PC-3 (cell line): Measurements from ENCODE around the gene ECSIT. TPM values are rescaled to one million over a fixed set of nuclear protein-coding genes. Genes with fewer than 3 reads are reported as not detected.
"Not testable (repeated sequence)": the region's sequence is repeated elsewhere in the genome, so short reads cannot be mapped to it uniquely, and the experiment has no call there.

Experiments
- ATAC-seq: fragments of 200-7000 bp; cut with Tn5 transposase; 2 replicates; pipeline ENCODE4 v1.9.1; 2020; ENCODE audit warnings: mild to moderate bottlenecking, moderate library complexity
- BruUV-seq: library from RNA; stranded (reverse); fragments of 400-500 nt; replicated peaks from 2 replicates; lab custom pipeline; 2021; lab: Mats Ljungman, UMichigan
- CTCF ChIA-PET: fragments of 300-600 bp; sonication (Branson Sonifier 250); formaldehyde crosslinking; loops from one replicate; lab custom pipeline; 2022; ENCODE audit warnings: antibody characterized with exemption; lab: Charles Lee
- POLR2A ChIA-PET: fragments of 300-600 bp; sonication (Branson Sonifier 250); formaldehyde crosslinking; loops from one replicate; lab custom pipeline; 2022; ENCODE audit warnings: antibody characterized with exemption; ENCODE audit not compliant: unreplicated experiment; lab: Charles Lee
- DNase-seq: peaks from one replicate; pipeline ENCODE4 v3.0.0-alpha.2; 2015
- H2AFZ ChIP-seq: fragments of 300-600 bp; sonication (generic); 2 replicates; pipeline ENCODE4 v1.6.0; 2016; ENCODE audit warnings: antibody characterized with exemption, low read length
- H3F3A ChIP-seq: fragments of 300-600 bp; sonication (generic); one replicate; pipeline ENCODE4 v1.6.0; 2017; ENCODE audit warnings: antibody characterized with exemption, low read length, control low read depth, mild to moderate bottlenecking; ENCODE audit not compliant: unreplicated experiment
- H3K27ac ChIP-seq: fragments of 300-600 bp; sonication (generic); 2 replicates; pipeline ENCODE4 v1.5.1; 2016; ENCODE audit warnings: mild to moderate bottlenecking, low read length
- H3K27me3 ChIP-seq: fragments of 300-600 bp; sonication (generic); 2 replicates; pipeline ENCODE4 v1.6.1; 2016; ENCODE audit warnings: low read length, mixed read lengths
- H3K36me3 ChIP-seq: fragments of 300-600 bp; sonication (generic); 2 replicates; pipeline ENCODE4 v1.6.1; 2016; ENCODE audit warnings: low read depth, mixed run types, low read length, mixed read lengths
- H3K4me1 ChIP-seq: fragments of 300-600 bp; sonication (generic); 2 replicates; pipeline ENCODE4 v1.5.1; 2016; ENCODE audit warnings: low read length; ENCODE audit not compliant: insufficient read depth
- H3K4me2 ChIP-seq: fragments of 300-600 bp; sonication (generic); 2 replicates; pipeline ENCODE4 v1.6.0; 2016; ENCODE audit warnings: low read length
- H3K4me3 ChIP-seq: fragments of 300-600 bp; sonication (generic); 2 replicates; pipeline ENCODE4 v1.5.1; 2016; ENCODE audit warnings: mild to moderate bottlenecking, low read length, mixed read lengths
- H3K79me2 ChIP-seq: fragments of 300-600 bp; sonication (generic); 2 replicates; pipeline ENCODE4 v1.6.1; 2017; ENCODE audit warnings: low read length, mixed read lengths
- H3K9ac ChIP-seq: fragments of 300-600 bp; sonication (generic); 2 replicates; pipeline ENCODE4 v1.6.0; 2016; ENCODE audit warnings: mild to moderate bottlenecking, low read length
- H3K9me2 ChIP-seq: fragments of 300-600 bp; sonication (generic); replicated peaks from 2 replicates; pipeline ENCODE4 v1.6.1; 2016; ENCODE audit warnings: mixed run types, low read length, mixed read lengths
- H3K9me3 ChIP-seq: fragments of 300-600 bp; sonication (generic); 2 replicates; pipeline ENCODE4 v1.6.1; 2016; ENCODE audit warnings: low read length, mixed read lengths
- H4K20me1 ChIP-seq: fragments of 300-600 bp; sonication (generic); 2 replicates; pipeline ENCODE4 v1.6.1; 2016; ENCODE audit warnings: low read length, mixed read lengths
- EZH2 ChIP-seq: fragments of 300-600 bp; sonication (generic); IDR thresholded peaks from one replicate; pipeline ENCODE4 v1.6.1; 2017; ENCODE audit warnings: antibody characterized with exemption, mild to moderate bottlenecking, low read length; ENCODE audit not compliant: unreplicated experiment
- EZH2phosphoT487 ChIP-seq: fragments of 300-600 bp; sonication (generic); IDR thresholded peaks from 2 replicates; pipeline ENCODE4 v1.6.1; 2018; ENCODE audit warnings: mild to moderate bottlenecking, antibody characterized with exemption, low read length, borderline replicate concordance
- intact Hi-C: fragments of 100-400 bp; cut with micrococcal nuclease; formaldehyde crosslinking; loops from 2 replicates; pipeline ENCODE4 v1.9.0; 2023
- total RNA-seq: library from RNA; depleted of rRNA; stranded (reverse); fragments of >200 nt; gene quantifications from 2 replicates; pipeline ENCODE4 v1.2.3, GENCODE V29; 2014
- TF ChIP-seq, protein P1 (sequence below): fragments of 300-600 bp; sonication (generic); conservative IDR thresholded peaks from 2 replicates; pipeline ENCODE4 v1.5.1; 2017; ENCODE audit warnings: antibody characterized with exemption, low read depth, mild to moderate bottlenecking, low read length

ECSIT gene
- total RNA-seq, 1 experiment from 2014 or later, result 126 TPM

DNA sequence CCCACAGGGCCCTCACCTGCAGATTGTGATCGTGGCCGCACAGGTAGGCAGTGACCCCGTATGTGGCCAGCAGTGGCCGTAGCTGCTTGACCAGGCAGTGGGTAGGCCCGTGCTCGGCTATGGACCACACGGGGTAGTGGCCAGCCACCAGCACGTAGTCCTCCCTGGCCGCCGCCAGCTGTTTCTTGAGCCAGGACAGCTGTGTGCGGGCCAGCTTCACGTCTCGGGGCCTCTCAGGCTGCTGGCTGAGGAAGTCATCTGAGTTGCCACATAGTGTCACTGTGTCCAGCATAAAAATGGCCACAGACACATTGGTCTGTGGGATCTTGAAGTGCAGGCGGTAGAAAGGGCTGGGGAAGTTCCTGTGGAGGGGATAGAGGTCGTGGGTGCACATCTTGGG, 47.3 kb upstream of the ECSIT start:
- intact Hi-C loops, result no loop called here
- no peaks in the 10 kb centered on the region for H3K27me3 ChIP-seq

DNA sequence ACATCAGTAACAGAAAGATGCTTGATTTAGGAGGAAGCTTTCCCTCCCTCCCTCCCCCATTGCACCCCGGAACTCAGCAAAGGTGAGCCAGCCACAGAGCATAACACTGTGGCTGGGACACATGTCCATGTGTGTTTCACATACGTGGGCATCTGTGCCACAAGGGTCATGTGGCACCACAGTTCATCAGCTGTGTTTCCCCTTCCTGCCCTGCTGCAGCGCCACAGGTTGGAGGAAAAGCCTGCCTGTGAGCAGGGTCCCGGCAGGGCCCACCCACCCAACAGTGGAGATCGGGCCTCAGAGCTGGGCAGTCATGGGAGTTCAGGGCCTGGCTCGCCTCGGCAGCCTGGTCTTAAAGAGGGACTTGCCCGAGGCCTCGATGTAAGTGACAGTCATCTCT, 45.8 kb upstream of the ECSIT start:
- TF ChIP-seq EZH2phosphoT487 (no peak), EZH2 (no peak)
- TF ChIP-seq, protein P1, sequence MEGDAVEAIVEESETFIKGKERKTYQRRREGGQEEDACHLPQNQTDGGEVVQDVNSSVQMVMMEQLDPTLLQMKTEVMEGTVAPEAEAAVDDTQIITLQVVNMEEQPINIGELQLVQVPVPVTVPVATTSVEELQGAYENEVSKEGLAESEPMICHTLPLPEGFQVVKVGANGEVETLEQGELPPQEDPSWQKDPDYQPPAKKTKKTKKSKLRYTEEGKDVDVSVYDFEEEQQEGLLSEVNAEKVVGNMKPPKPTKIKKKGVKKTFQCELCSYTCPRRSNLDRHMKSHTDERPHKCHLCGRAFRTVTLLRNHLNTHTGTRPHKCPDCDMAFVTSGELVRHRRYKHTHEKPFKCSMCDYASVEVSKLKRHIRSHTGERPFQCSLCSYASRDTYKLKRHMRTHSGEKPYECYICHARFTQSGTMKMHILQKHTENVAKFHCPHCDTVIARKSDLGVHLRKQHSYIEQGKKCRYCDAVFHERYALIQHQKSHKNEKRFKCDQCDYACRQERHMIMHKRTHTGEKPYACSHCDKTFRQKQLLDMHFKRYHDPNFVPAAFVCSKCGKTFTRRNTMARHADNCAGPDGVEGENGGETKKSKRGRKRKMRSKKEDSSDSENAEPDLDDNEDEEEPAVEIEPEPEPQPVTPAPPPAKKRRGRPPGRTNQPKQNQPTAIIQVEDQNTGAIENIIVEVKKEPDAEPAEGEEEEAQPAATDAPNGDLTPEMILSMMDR, result no peak
- no peaks in the 10 kb centered on the region for H4K20me1 ChIP-seq
- H3K9me3 ChIP-seq, result no peaks in the 10 kb centered on the region
- ChIA-PET CTCF (no interaction called here), POLR2A (no interaction called here)
- no peaks in the 10 kb centered on the region for H3K79me2 ChIP-seq
- H3K27ac ChIP-seq, result no peak overlapping the region
- no TSS peak for BruUV-seq
- H3K4me2 ChIP-seq, result no peak overlapping the region
- H3K9me2 ChIP-seq, result no peaks in the 10 kb centered on the region
- no peaks in the 10 kb centered on the region for H3K36me3 ChIP-seq
- H3K27me3 ChIP-seq, result no peaks in the 10 kb centered on the region
- H3K4me3 ChIP-seq, result no peak overlapping the region
- intact Hi-C loops, result no loop called here
- no peak overlapping the region for H3K9ac ChIP-seq
- no peak overlapping the region for H2AFZ ChIP-seq
- DNase-seq, result no peak
- ATAC-seq, result no peak
- H3F3A ChIP-seq, result no peaks in the 10 kb centered on the region
- H3K4me1 ChIP-seq, result no peaks in the 10 kb centered on the region

More for the DNA sequence above, 47.3 kb upstream of the ECSIT start:
- H3K79me2 ChIP-seq, result no peaks in the 10 kb centered on the region
- no peaks in the 10 kb centered on the region for H3K9me3 ChIP-seq
- ATAC-seq, result no peak
- no peaks in the 10 kb centered on the region for H3K9me2 ChIP-seq
- TF ChIP-seq EZH2 (no peak), EZH2phosphoT487 (no peak)
- TF ChIP-seq, protein P1, result no peak
- CTCF ChIA-PET, result no interaction called here
- H3K9ac ChIP-seq, result no peak overlapping the region
- POLR2A ChIA-PET, result no interaction called here
- H2AFZ ChIP-seq, result no peak overlapping the region
- no peaks in the 10 kb centered on the region for H3K4me1 ChIP-seq
- BruUV-seq, result no TSS peak
- no peak for DNase-seq
- H3K4me2 ChIP-seq, result no peak overlapping the region
- no peak overlapping the region for H3K27ac ChIP-seq
- no peaks in the 10 kb centered on the region for H4K20me1 ChIP-seq
- no peak overlapping the region for H3K4me3 ChIP-seq
- H3K36me3 ChIP-seq, result no peaks in the 10 kb centered on the region
- no peaks in the 10 kb centered on the region for H3F3A ChIP-seq

DNA sequence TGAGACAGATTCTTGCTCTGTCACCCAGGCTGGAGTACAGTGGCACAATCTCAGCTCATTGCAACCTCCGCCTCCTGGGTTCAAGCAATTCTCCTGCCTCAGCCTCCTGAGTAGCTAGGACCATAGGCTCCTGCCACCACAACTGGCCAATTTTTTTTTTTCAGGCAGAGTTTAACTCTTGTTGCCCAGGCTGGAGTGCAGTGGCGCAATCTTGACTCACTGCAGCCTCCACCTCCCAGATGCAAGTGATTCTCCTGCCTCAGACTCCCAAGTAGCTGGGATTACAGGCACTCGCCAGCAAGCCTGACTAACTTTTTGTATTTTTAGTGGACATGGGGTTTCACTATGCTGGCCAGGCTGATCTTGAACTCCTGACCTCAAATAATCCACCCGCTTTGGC, 44.8 kb upstream of the ECSIT start:
- H3K79me2 ChIP-seq, H4K20me1 ChIP-seq, H3K27ac ChIP-seq, H3K9me2 ChIP-seq, H3K4me2 ChIP-seq, H3K27me3 ChIP-seq, H3K36me3 ChIP-seq, POLR2A ChIA-PET, intact Hi-C loops, H3K4me3 ChIP-seq, H3K9ac ChIP-seq, H3F3A ChIP-seq, H3K9me3 ChIP-seq, ATAC-seq, H3K4me1 ChIP-seq, DNase-seq, BruUV-seq, H2AFZ ChIP-seq: not testable (repeated sequence)
- CTCF ChIA-PET, result interaction anchor here (0.7 kb wide), 1 partner anchor 207 kb away, joined by 14 read pairs; no protein-coding TSS in a partner anchor

DNA sequence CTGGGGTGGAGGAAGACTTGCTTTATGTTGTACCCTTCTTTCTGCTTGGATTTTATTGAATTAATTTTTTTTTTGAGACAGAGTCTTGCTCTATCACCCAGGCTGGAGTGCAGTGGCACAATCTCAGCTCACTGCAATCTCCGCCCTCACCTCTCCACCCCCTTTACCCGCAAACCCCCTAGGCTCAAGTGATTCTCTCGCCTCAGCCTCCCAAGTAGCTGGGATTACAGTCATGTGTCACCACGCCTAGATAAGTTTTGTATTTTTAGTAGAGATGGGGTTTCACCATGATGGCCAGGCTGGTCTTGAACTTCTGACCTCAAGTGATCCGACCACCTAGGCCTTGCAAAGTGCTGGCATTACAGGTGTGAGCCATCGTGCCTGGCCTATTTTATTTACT, 44.4 kb upstream of the ECSIT start:
- H3K27ac ChIP-seq, H4K20me1 ChIP-seq, H3K79me2 ChIP-seq, H3K27me3 ChIP-seq, H2AFZ ChIP-seq, BruUV-seq, POLR2A ChIA-PET, H3F3A ChIP-seq, H3K9ac ChIP-seq, H3K9me3 ChIP-seq, H3K36me3 ChIP-seq, ATAC-seq, H3K4me2 ChIP-seq, DNase-seq, intact Hi-C loops, H3K9me2 ChIP-seq, H3K4me3 ChIP-seq, H3K4me1 ChIP-seq: not testable (repeated sequence)
- CTCF ChIA-PET, result interaction anchor here (0.7 kb wide), 1 partner anchor 207 kb away, joined by 14 read pairs; no protein-coding TSS in a partner anchor
